Activated CD4-positive, CD25-positive, alpha-beta regulatory T cell treated with anti-CD3 and anti-CD28 coated beads, Interleukin-2, amount 50 U/mL, for 72 hours (primary cell): ENCODE measurements around the gene POGK.

Experiments used
- DNase-seq: peaks from one replicate; pipeline ENCODE4 v3.0.0; 2021

Gene POGK

GRCh38 chr1:166905136-166905535 lies 65.9 kb downstream of the POGK start:
- DNase-seq, result no peak

GRCh38 chr1:166905900-166906299 lies 66.6 kb downstream of the POGK start:
- DNase-seq, result no peak
